NCI-H1436 treated with DMSO at 0.1 percent for 48 hours (cell line): Measurements from ENCODE around the gene BTK.
A peak's percentile ranks its signal among the peaks of the same experiment; 100 is the strongest.

Experiments used
- DNase-seq: peaks from one replicate; lab custom pipeline; 2025; lab: John Stamatoyannopoulos, UW

The BTK gene

GRCh38 chrX:101393530-101394305, 7.7 kb upstream of the BTK start:
- no peak for DNase-seq

- DNase-seq, result no peak
Observed at GRCh38 chrX:101391831-101392230, 5.8 kb upstream of the BTK start.

DNA sequence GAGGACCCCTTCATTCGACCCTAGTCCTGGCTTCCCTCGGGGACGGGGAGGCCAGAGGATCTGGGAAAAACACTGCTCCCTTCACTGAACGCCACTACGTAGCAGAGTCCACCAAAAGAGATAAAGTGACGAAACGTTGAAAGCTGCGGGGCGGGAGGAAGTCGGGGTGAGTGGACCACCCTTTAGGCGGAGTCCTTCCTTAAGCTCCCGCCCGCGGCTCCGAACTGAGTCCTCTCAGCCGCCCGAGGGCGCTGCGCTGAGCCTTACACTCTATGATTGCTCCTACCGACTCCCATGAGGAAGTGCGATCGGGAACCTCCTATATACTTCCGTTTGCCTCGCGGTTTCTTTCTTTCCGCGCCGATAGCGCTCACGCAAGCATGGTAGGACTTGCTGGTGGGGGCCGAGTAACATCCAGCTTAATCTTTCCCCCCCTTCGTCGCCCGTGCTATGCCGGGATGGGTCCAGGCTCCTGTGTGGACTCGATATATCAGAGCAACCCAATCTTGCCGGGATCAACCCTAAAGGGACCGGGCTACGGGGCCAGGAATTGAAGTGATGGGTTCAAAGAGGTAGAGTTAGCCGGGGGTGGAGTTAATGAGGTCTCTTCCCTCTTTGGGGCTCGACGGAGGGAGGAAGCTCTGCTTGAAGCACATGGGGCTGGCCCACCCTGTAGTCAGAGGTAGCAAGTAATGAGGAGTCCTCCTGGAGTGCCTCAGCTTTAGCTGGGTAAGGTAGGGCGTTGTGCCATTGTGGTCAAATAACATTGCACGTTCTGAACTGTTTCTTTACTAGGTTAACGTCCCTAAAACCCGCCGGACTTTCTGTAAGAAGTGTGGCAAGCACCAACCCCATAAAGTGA, 4.9 kb upstream of the BTK start, which contains the start of gene RPL36A:
RPL36A (plus strand) TSS at position 348 of the 862 bp plus-strand sequence; CDS start at position 381, 33 bp downstream.
- peak; percentile 86 for DNase-seq

GRCh38 chrX:101388604-101389003, 2.6 kb upstream of the BTK start:
- DNase-seq, result no peak

DNA sequence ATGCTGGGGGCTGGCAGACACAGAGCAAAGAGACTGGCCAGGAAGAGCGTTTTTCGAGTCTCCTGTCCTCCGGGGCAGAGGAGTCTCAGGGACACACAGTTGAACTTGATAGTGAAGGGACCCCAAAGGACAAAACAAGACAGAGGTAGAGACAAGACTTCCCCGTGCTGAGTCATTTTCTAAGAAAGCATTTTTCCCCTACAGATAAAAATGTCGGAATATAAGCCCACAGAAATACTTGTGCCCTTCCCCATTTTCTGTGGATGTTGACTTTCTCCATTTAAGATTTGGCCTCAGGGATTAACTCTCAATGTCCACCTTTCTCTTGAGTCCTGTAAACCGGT, 523 bp upstream of the BTK start:
- no peak for DNase-seq

DNA sequence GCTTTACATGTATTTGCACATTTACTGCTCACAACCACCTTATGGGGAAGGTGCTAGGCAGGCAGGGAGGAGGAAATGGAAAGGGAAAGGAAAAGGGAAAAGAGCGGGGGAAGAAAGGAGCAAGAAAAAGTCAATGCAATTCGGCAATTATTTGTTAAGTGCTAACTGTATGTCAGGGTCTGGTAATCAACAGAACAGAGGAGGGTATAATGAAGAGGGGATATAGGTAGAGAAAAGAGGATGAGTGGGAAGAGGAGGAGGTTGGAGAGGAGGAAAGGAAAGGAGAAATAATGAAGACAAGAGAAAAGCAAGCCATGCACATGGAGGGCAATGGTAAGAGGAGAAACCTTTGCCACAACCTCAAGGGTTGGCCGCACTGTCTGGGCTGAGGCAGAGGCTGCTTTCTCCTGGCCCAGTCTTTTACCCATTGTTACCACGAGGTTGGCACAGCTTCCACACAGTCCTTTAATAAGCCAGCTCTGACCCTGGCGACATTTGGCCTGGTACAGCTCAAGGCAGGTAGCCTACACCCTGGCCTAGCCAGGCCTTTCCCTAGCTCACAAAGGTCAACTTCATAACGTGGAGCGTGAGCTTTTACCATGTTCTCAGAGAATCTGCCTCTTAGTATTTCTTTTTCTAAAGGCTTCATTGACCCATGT, 836 bp downstream of the BTK start:
- DNase-seq, result no peak

GRCh38 chrX:101383679-101384205, 2.2 kb downstream of the BTK start:
- DNase-seq, result no peak

DNA sequence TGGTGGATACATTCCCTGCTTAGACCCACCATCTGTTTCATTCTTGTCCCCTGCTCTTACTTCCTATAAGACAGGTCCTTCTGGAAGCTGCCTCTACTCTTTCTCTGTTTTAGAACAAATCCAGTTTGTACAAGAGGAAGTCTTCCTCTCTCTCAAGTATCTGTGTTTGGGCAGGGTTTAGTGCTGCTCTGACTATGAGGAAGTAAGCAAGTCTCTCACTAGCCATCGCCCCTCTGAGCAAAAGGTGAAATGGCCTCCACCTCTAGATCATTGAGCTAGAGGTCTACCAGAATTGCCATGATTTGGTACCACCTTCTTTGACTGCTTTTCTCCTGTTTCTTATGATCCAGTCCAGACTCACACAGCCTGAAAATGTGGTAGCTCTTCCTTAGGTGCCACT, 8.4 kb downstream of the BTK start:
- DNase-seq, result no peak

DNA sequence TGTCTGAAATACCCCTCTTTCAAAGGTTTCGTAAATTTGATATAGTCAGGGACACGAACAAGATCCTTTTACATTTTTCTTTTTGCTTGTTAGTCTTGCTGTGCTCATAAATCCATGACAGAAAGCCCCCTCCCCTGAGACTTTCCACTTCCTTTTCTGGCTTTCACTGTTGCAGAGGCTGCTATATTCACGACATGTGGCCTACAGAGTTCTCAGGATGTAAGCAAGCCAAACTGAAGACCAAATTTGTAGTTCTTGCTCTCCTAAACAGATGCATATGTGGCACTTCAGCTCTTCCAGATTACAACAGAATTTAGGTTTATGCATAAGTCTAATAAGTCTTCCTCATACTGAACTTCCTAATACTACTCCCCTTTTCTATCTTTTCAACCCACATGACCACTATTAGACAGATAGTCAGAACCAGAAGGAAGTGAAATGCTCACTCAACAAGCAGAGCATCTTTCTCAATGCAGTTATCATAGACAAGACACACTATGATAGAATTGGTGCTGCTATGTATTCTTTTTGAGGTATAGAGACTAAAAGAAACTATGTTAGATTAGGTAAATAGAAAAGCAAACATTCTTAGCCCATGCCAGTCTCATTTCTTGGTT, 15.0 kb downstream of the BTK start:
- DNase-seq, result no peak

DNA sequence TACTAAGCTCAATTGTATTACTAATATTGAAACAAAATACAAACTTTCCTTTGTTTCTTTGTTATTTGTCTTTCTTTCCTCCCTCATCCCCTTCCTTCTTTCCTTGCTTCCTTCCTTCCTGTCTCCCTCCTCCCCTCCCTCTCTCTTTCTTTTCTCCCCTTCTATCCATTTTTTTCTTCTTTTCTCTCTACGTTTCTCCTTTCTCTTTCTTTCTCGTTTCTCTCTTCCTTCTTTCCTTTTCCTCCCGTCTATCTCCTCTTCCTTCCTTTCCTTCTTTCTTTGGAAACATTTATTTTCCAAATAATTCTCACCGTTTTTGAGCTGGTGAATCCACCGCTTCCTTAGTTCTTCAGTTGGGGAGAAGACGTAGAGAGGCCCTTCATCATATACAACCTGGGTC, 16.3 kb downstream of the BTK start:
- no peak for DNase-seq

DNA sequence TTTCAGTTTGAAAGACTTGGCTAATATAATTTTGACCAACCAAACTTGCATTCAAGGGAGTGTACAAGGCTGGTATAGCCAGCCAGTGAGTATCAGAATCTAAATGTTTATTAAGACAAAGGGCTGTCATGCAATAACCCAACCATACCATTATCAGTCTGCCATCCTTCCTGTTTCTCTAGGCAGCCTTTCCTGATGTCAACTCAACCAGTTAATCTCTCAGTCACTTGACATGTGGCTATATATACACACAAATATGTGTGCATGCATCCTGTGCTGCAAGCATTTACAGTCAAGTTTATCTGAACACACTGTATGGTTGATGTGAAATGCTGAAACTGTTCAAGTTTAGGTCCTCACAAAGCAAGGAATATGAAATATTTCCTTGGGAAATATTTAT, 17.2 kb downstream of the BTK start:
- DNase-seq, result no peak

- DNase-seq, result no peak
Observed at GRCh38 chrX:101365301-101365795, 20.6 kb downstream of the BTK start.

GRCh38 chrX:101362757-101363156, 23.2 kb downstream of the BTK start:
- no peak for DNase-seq

DNA sequence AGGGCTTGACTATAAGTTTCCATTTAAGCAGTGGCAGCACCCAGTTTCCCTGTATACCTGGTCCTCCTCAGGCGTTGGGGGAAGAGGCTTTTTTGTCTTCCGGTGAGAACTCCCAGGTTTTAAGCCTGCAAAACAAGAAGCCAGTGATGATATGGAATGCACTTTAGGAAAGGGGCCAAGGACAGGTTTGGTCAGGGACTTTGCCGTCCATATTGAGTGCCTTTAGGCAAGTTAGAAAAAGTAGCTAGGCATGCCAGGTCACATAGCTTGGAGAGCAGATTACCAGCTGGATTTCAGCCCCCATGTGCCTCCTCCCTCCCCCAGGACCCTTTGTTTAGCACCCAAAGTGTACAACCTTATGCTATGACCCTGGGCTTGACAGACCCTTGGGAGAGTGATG, 23.9 kb downstream of the BTK start:
- no peak for DNase-seq

DNA sequence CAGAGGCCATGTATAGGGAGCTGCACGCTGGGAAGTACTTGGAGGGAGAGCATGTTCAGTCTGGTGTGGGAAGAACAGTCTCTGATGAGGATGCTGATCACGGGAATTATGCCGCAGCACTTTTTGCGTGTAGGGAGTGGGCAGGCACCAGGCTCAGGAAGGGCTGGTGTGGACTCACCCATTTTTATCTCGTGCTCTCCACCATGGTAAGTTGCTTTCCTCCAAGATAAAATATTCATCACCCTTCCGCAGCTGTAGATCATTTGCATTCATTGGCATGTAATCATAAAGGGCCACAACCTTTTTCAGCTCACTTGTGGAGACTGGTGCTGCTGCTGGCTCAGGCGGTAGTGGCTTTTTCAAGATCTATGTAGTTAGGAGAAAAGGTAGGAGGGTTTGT, 25.6 kb downstream of the BTK start:
- no peak for DNase-seq

DNA sequence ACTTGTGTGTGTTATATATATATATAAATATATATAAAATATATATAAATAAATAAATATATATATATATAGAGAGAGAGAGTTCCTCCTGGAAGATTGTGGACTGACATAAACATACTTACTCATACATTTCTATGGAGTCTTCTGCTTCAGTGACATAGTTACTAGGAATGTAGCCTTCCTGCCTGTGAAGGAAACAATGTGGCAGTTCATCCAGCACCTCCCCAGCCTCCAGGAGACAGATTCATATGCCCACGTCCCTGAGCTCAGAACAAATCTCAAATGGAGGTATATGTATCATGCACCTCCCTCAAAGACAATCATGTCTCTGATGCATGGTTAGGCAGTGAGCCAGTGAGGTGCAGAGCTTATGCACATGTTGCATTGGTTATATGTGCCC, 26.0 kb downstream of the BTK start:
- DNase-seq, result no peak

DNA sequence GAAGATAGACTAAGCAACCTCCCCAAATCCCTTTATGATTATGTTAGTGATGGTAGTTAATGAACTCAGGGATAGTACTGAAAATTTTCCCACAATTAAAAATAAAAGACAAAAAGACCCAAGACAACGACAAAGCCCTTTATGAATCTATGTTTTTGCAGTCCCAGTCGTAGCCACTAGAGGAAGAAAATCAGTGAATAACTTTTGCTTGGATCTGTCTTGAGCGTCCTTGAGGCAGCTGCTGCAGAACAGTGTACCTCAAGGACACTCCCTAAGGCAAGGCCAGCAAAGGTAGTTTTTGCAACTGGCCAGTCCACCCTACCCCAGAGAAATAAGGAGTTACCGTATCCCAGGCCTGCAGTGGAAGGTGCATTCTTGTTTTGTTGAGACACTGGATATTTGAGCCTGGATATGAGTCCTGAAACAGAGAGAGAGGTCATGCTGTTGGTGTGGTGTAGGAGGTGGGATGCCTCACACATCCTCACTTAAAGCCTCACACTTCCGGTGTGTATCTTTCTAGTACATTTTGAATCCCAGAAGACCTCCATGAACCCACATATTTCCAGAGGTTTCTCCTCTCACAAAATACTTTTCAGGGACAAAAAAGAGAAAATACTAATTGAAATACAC, 28.7 kb downstream of the BTK start:
- DNase-seq, result no peak

- no peak for DNase-seq
Observed at GRCh38 chrX:101349193-101349562, 36.8 kb downstream of the BTK start.

GRCh38 chrX:101348452-101349192, 37.4 kb downstream of the BTK start, which contains the start of gene TIMM8A:
TIMM8A (minus strand) TSS chrX:101348742; CDS start chrX:101348664, 78 bp downstream.
- DNase-seq, result peak; percentile 10

DNA sequence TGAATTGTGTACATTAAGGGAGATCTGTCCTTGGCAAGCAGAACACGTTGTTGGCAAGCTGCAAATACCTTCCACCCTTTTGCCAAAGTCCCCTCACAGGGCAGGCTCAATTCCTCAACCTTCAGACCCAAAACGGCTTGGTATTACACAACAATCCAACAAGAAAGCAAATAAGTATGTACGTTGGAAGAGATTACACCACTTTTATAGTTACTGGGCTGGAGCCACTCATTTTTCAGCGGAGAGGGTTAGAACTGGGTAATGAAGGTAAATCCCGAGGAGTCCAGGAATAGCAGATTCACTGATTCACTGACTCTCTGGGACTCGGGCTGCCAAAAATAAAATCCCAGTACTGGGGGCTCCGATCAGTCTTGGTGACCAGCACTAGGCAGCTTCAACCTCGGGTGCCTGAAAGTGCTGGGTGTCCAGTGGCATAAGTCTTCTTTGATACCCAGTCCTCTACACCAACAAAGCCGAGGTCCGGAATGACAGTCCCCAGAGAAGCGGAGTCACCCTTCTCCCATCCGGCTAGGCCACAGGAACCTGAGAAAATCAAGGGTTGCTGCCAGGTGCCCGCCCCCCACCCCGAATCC, 38.0 kb downstream of the BTK start:
- DNase-seq, result no peak
